Progenitor cell of endocrine pancreas (in vitro differentiated cells): ENCODE results near the gene SLC41A3. TPM values are rescaled to one million over a fixed set of nuclear protein-coding genes. Genes with fewer than 3 reads are reported as not detected.
"Not testable (repeated sequence)": the region's sequence is repeated elsewhere in the genome, so short reads cannot be mapped to it uniquely, and the experiment has no call there.

ENCODE experiments used
- DNase-seq: peaks from one replicate; pipeline ENCODE4 v3.0.0; 2021; ENCODE audit warnings: low spot score; ENCODE audit not compliant: unreplicated experiment
- H3K27ac Mint-ChIP-seq: 2 replicates; pipeline ENCODE4 v1.8.0; 2021; ENCODE audit warnings: mild to moderate bottlenecking, moderate library complexity, mixed read lengths
- H3K27me3 Mint-ChIP-seq: 2 replicates; pipeline ENCODE4 v1.8.0; 2021; ENCODE audit warnings: mixed read lengths
- H3K36me3 Mint-ChIP-seq: 2 replicates; pipeline ENCODE4 v1.8.0; 2022; ENCODE audit warnings: mixed read lengths; ENCODE audit not compliant: insufficient read depth
- H3K4me1 Mint-ChIP-seq: 2 replicates; pipeline ENCODE4 v1.8.0; 2021; ENCODE audit warnings: low read depth, mixed read lengths
- H3K4me3 Mint-ChIP-seq: 2 replicates; pipeline ENCODE4 v1.8.0; 2021; ENCODE audit warnings: low read depth, mild to moderate bottlenecking, moderate library complexity, mixed read lengths
- H3K9me3 Mint-ChIP-seq: 2 replicates; pipeline ENCODE4 v1.8.0; 2021; ENCODE audit warnings: low read depth, mixed read lengths
- total RNA-seq: library from RNA; stranded (reverse); gene quantifications from 2 replicates; pipeline ENCODE4 v1.2.1, GENCODE V29; 2021
- TF ChIP-seq, protein P1 (sequence below): fragments of 200-600 bp; sonication (generic); IDR thresholded peaks from one replicate; pipeline ENCODE4 v1.5.0; 2021; ENCODE audit warnings: antibody characterized with exemption, mild to moderate bottlenecking; ENCODE audit not compliant: unreplicated experiment

Gene SLC41A3
- total RNA-seq, 1 donor from 2014 or later, result 62.4 TPM

GRCh38 chr3:125971997-125972944 is 111.7 kb downstream of the SLC41A3 start:
- not testable (repeated sequence) for H3K36me3 Mint-ChIP-seq, H3K27ac Mint-ChIP-seq, H3K4me1 Mint-ChIP-seq, H3K9me3 Mint-ChIP-seq
- H3K4me3 Mint-ChIP-seq, result peak overlapping the region; percentile 60
- peak; percentile 30 for DNase-seq
- TF ChIP-seq, protein P1, sequence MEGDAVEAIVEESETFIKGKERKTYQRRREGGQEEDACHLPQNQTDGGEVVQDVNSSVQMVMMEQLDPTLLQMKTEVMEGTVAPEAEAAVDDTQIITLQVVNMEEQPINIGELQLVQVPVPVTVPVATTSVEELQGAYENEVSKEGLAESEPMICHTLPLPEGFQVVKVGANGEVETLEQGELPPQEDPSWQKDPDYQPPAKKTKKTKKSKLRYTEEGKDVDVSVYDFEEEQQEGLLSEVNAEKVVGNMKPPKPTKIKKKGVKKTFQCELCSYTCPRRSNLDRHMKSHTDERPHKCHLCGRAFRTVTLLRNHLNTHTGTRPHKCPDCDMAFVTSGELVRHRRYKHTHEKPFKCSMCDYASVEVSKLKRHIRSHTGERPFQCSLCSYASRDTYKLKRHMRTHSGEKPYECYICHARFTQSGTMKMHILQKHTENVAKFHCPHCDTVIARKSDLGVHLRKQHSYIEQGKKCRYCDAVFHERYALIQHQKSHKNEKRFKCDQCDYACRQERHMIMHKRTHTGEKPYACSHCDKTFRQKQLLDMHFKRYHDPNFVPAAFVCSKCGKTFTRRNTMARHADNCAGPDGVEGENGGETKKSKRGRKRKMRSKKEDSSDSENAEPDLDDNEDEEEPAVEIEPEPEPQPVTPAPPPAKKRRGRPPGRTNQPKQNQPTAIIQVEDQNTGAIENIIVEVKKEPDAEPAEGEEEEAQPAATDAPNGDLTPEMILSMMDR, result peak; percentile 75
- H3K27me3 Mint-ChIP-seq, result peaks cover 33% of the 10 kb centered on the region

- peak within 1 kb of the TSS; percentile 60 for H3K4me3 Mint-ChIP-seq
- not testable (repeated sequence) for DNase-seq, H3K4me1 Mint-ChIP-seq, H3K36me3 Mint-ChIP-seq, H3K27ac Mint-ChIP-seq, H3K9me3 Mint-ChIP-seq
- peaks cover 33% of the 10 kb centered on the region for H3K27me3 Mint-ChIP-seq
Measured at GRCh38 chr3:125968701-125969592, 115.0 kb downstream of the SLC41A3 start, which contains the start of gene ROPN1B. TSS of gene ROPN1B (plus strand) at chr3:125969178. CDS start at chr3:125972055, 2,877 bp downstream.

DNA sequence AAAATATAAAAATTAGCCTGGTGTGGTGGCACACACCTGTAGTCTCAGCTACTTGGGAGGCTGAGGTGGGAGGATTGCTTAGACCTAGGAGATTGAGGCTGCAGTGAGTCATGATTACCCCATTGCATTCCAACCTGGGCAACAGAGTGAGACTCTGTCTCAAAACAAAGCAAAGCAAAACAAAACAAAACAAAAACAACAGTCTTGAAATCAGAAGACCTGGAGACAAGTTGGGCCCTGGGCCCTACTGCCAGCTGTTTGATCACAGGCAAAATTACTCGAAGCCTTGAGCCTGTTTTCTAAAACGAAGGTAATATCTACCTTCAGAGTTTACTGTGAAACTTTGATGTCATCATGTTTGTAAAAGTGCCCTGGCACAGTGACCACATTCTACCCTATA is 115.8 kb downstream of the SLC41A3 start:
- not testable (repeated sequence) for DNase-seq

GRCh38 chr3:125967156-125967555 is 116.8 kb downstream of the SLC41A3 start:
- no peak for DNase-seq
- H3K4me3 Mint-ChIP-seq, result no peak overlapping the region
- H3K4me1 Mint-ChIP-seq, result peaks cover 3% of the 10 kb centered on the region
- no peak overlapping the region for H3K27ac Mint-ChIP-seq
- peaks cover 31% of the 10 kb centered on the region for H3K27me3 Mint-ChIP-seq
- no peaks in the 10 kb centered on the region for H3K36me3 Mint-ChIP-seq
- no peaks in the 10 kb centered on the region for H3K9me3 Mint-ChIP-seq
- TF ChIP-seq, protein P1, result no peak

More for the DNA sequence above, 115.8 kb downstream of the SLC41A3 start:
- H3K27ac Mint-ChIP-seq, H3K4me1 Mint-ChIP-seq, H3K4me3 Mint-ChIP-seq, H3K36me3 Mint-ChIP-seq, H3K9me3 Mint-ChIP-seq: not testable (repeated sequence)
- peaks cover 35% of the 10 kb centered on the region for H3K27me3 Mint-ChIP-seq

DNA sequence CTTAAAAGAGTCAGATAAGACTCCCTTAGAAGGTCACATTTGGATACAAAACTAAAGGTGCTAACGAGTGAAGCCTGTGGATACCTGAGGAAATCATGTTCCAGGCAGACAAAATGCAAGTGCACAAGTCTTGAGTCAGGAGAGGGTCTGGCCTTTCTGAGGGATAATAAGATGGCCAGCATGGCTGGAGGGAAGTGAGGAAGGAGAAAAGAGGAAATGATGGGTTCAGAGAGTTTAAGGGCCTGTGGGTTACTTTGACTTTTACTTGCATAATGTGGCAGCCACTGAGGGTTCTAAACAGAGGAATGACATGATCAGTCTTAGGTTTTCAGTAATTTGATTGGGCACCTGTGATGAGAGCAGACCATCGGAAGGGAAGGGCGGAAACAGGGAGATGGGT is 118.4 kb downstream of the SLC41A3 start:
- no peaks in the 10 kb centered on the region for H3K36me3 Mint-ChIP-seq
- TF ChIP-seq, protein P1, result no peak

GRCh38 chr3:125963834-125964233 is 120.1 kb downstream of the SLC41A3 start:
- H3K36me3 Mint-ChIP-seq, H3K27ac Mint-ChIP-seq, H3K9me3 Mint-ChIP-seq, H3K4me3 Mint-ChIP-seq, H3K4me1 Mint-ChIP-seq, DNase-seq: not testable (repeated sequence)
- peaks cover 10% of the 10 kb centered on the region for H3K27me3 Mint-ChIP-seq

More for the DNA sequence above, 118.4 kb downstream of the SLC41A3 start:
- peaks cover 15% of the 10 kb centered on the region for H3K27me3 Mint-ChIP-seq
- no peak overlapping the region for H3K27ac Mint-ChIP-seq
- no peaks in the 10 kb centered on the region for H3K4me1 Mint-ChIP-seq
- no peak overlapping the region for H3K4me3 Mint-ChIP-seq
- H3K9me3 Mint-ChIP-seq, result no peaks in the 10 kb centered on the region
- no peak for DNase-seq
